ENCODE data around the gene CAPN10. TPM values are rescaled to one million over a fixed set of nuclear protein-coding genes. Genes with fewer than 3 reads are reported as not detected.
A peak's percentile ranks its signal among the peaks of the same experiment; 100 is the strongest.
"Not testable (repeated sequence)": the region's sequence is repeated elsewhere in the genome, so short reads cannot be mapped to it uniquely, and the experiment has no call there.

The CAPN10 gene
- polyA plus RNA-seq, 1 donor: 24.9 TPM

DNA sequence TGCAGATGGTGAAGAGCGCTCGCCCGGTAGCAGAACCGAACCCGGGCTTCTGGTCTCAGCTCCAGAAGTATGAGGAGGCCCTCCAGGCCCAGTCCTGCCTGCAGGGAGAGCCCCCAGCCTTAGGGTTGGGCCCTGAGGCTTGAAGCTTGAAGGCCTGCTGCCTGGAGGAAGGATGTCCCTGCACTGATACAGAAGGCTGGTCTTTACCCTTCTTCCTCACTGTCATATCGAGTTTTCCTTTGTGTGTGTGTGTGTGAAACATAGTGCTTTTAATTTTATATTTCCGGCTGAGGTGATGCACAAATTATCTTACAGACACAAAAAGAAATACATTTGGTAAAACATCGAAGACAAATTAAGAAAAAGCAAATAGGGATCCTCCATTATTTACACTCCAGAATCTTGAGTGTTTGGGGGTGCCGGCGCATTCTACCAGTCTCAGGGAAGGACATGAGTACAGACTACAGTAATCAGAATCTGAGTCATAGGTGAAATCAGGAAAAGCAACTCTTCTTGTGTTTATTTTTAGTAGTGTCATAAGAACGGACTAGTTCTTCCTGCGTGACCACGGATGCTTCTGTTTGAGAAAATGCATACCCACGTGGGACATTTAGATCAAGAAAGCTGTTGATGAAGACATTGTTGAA, 25.1 kb upstream of the CAPN10 start:
- no peak for DNase-seq

- not testable (repeated sequence) for DNase-seq
Measured at GRCh38 chr2:240563231-240563630, 23.3 kb upstream of the CAPN10 start.

GRCh38 chr2:240563951-240564560, 22.5 kb upstream of the CAPN10 start:
- DNase-seq: no peak

DNA sequence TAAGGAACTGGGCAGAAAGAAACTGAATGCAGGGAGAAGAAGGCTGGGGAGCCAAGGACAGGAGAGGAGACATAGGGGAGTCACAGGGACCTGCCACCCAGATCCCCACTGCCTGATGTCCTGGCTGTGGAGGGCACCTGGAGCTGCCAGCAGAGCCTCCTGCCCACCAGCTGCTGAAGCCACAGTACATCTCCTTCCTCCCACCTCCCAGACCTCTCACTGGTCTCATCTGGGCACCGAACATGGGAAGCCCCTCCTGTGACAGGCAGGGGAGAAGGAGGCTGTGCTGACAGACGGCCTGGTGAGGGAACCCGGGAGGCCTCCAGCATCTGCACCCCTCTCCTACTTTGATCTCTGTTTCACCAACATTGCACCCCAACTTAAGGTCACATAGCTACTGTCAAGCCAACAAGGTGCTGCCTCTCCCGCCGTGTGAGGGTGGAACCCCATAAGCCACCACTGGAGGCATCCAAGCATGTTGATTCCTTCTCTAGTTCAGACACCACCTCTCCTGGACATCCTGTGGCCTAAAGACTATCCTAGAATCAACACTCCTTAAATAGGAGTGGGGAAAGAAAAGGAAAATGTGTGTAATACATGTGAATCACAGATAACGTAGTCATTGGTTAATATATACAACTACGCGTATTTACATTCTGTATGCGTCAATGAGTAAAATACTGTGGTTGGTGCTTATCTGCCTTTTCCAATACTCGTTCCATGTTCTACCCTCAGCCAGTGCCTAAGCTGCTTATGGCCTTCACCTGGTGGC, 21.8 kb upstream of the CAPN10 start:
- DNase-seq: no peak

- no peak for DNase-seq
Measured at GRCh38 chr2:240565333-240566202, 21.0 kb upstream of the CAPN10 start.

- DNase-seq: peak; percentile 70
Measured at GRCh38 chr2:240566203-240567136, 20.1 kb upstream of the CAPN10 start.

DNA sequence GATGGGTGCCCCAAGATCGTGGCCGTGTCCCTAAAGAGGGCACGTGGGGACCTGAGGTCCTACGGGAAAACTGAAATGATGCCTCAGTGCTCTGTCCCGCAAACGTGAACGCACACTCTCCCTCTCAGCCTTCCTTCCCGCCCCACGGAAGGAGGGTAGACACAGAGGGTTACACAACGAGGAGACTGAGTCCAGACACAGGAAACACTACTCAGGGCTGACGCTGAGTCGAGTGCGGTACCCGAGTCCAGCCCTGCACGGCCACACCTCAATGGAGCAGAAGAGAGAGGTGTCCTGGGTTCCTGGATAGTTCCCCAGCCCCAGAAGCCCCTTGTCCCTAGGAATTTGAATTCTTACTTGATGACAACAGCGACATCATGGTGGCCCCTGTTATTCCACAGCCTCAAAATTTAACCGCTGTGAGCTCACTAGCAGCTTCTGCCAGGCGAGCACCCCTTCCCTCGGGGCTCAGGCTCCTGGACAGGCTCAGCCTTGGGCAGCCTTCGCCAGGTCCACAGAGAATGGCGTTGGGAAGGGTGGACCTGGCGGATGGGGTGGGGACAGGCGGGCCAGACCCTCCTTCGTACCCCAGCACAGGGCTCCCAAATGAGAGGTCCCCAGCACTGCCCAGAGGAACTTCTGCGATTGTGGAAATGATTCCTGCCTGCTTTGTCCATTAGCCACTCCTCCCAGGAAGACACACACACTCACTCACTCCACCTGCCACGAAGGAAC, 19.2 kb upstream of the CAPN10 start:
- no peak for DNase-seq

- no peak for DNase-seq
Measured at GRCh38 chr2:240567872-240568677, 18.5 kb upstream of the CAPN10 start, which contains the start of gene RNPEPL1. Gene RNPEPL1 (plus strand): TSS chr2:240568484. CDS start chr2:240568587, 103 bp downstream.

GRCh38 chr2:240568678-240569522, 17.6 kb upstream of the CAPN10 start:
- no peak for DNase-seq

DNA sequence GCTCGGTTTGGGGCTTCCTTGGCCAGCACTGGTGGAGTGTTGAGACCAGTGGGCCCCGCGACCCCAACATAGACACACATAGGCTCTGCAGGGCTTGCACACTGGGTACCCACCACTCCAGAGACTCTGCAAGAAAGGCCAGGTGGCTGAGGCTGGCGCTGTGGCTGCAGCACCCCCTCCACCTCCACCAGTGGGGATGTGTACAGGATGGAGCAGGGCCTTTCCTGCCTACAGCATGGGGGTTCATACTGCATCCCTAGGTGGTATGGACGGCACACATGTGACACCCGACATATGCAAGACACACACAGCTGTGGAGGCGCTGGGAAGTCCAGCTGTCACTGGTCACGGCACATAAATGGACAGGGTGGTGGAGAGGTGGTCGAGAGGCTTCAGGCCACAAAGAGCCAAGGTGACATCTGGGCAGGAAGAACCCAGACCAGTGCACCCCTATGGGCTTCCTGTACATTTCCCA, 17.0 kb upstream of the CAPN10 start:
- no peak for DNase-seq

DNA sequence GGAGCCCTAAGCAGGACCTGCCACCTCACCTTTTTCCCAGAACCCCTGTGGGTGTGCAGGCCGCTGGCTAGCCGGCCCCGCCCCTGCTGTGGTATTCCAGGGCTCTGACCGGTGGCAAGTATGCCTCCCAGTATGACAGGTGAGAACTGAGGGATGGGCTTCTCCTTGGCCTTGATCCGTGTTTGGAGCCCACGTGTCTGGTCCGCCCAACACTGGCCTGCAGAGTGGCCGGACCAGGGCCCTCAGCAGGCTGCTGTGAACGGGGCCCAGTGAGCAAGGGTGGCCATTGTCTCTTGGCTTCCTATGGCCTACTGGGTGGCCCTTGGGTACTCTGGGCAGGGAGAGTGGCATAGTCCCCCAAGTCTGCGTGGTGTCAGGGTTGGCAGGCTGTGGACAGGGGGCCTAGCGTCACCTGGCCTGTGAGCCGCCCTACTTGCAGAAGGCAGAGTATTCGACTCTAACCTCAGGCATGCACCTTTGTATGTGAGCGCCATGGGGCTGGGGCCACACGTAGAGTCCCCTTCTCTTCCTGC, 16.5 kb upstream of the CAPN10 start:
- DNase-seq: no peak

DNA sequence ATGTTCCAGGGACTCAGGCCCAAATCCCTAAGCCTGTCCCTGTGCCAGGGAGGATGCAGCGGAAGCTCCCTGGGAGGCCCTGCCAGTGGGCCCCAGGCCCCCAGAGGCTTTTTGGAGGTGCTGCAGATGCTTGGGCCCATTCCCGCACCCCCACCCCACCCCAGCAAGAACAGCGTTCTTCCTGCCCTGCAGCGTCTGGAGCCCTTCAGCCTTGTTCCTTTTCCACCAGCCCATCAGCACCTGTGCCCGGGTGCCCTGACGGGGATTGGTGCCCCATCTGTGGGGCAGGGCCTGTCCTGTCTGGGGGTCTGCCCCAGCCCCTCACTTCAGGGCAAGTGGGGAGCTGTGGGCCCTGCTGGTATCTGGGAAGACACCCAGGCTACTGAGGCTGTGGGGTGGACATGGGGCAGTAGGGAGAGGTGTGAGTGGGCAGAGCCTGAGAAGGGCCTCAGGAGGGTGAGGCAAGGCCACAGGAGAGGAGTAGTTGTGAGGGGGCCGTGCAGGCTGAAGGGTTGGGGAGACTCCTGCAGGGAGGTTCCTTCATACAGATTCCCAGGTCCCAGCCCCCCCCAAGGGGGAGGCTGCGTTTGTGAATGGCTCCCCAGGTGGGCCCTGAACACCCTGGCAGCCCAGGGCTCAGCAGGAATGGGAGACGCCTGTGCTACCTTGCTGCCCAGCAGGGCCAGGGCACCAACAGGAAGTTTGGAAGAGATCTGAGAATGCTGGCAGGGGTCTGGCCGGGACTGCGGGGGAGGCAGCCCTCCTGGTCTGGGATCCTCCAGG, 15.8 kb upstream of the CAPN10 start:
- no peak for DNase-seq

DNA sequence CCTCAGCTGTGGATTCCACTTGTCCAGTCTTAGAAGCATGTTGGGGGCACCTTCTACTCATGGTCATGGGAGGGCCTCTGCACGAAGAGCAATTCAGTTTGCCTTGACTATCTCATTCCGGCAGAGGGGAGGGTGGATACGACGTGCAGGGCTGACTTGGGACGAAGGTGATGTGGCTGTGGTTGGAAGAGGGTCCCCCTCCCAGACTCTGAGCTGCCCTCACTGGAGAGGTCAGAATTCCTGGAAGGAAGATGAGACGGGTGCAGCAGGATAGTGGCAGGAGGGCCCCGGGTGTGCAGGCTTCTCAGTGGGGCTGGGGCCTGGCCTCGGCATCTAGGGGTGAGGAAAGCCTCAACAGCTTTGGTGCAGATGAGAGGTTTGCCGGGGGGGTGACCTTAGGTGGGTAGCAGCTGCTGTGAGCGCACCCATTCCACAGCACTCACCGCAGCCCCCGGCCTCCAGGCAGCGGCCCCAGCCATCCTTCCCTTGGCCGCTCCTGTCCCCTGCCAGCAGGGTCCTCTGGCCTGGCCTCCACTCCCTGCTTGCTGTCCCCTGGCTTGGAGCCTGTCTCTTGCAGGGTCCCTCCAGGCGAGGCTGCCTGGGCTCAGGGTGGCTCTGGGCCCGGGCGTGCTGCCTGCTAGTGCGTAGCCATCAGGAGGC, 15.1 kb upstream of the CAPN10 start:
- DNase-seq: no peak

DNA sequence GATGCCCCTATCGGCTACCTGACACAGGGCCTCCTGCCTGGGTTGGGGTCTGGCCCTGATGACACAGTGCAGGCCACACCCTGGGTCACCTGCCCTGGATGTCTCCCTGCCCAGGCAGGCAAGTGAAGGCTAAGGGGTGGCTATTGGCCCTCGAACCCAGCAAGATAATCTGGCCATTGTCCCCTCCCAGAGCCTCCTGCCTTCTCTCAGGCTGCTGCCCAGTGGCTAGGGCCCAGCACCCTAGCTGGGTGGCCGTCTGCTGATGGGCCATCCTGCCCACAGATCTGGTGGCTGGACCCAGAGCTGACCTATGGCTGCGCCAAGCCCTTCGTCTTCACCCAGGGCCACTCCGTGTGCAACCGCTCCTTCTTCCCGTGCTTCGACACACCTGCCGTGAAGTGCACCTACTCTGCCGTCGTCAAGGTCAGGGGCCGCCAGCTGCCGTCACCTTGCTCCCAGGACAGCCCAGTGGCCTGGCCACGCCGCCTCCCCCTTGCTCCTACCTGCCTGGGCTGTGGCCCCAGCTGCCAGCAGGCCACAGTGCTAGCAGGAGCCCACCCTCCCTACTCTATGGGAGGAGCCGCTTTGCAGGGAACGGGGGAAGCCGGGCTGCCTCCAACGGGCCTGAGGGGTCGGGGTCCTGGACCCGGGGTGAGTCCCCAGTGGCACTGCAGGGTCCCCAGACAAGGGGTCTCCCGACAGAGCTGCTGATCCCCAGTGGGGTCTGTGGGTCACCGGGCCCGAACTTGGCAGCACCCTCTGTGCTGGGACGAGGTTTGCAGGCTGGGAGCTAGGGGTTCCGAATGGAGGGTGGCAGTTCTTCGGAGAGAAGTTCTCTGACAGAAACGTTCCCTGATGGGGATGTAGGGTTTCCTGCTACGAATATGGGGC, 14.1 kb upstream of the CAPN10 start:
- DNase-seq: no peak

- no peak for DNase-seq
Measured at GRCh38 chr2:240573071-240573515, 13.4 kb upstream of the CAPN10 start.

Data from left kidney (tissue), 2 donors.